ENCODE results near the gene NFASC.

NFASC gene

DNA sequence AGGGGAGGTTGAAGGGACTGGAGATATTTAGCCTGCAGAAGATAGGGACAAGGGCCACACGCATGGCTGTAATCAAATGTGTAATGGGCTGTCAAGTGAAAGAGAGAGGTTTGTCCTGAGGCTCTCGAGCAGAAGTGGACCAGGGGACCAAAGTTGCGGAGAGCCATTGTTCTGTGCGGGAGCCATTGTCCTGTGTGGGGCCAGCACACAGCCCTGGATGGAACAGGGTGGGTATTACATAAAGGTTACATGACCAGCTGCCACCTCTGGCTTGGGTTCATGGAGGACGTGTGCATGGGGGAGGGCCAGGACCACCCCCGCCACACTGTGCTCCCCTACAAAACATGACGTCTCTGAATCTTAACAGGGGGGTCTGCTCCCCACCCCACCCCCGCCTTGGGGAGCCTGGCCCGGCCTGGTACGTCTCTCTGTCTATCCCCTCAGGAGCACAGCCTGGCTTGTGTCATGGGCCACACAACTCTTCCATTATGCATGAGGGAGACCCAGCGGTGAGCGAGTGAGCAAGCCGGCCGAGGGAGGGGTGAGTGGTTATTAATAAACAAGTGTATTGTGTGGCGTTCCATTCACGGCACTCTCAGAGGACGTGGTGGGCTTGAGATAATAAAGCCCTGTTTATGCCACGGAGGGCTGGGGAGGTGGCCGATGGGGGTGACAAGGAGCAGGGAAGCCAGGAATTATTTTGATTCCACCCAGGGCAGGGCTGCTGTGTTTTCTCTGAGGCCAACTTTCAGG is at the start of gene NFASC:
TSS of gene NFASC (plus strand) at position 703 of the 753 bp plus-strand sequence. CDS start 73,454 bp downstream, outside the sequence.
- Histone ChIP-seq H3K36me3 (no peaks in the 10 kb centered on the region), H3K27ac (peak within 1 kb of the TSS; percentile 74), H3K4me2 (peak within 1 kb of the TSS; percentile 83), H3K9ac (no peak within 1 kb of the TSS), H3K27me3 (no peaks in the 10 kb centered on the region), H3K4me1 (peaks cover 52% of the 10 kb centered on the region), H3K9me3 (no peaks in the 10 kb centered on the region), H4K20me1 (no peaks in the 10 kb centered on the region), H3K4me3 (no peak within 1 kb of the TSS)
- TF ChIP-seq Cebpa-rat (IDR thresholded peaks at IDR 0.05): no peak

DNA sequence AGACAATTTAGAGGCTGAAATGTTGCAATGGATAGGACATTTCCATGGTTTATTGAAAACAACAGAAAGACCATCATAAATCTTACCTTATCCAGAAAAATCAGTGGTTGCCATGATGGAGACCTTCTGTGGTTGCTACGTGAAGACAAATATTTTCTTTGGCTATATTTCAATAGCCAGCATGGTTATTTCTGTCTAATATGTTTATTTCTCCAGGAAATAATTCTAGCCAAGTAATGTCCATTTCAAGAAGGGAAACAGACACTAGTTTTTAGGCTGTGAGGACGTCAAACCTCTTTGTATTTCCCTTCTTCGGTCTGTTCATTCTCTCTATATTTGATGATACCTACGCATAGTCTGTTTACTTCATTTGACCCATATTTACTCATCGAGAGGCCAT is 49.2 kb upstream of the NFASC start:
- H3K4me3 ChIP-seq: no peak overlapping the region
- no peaks in the 10 kb centered on the region for H3K36me3 ChIP-seq
- H3K27me3 ChIP-seq: no peaks in the 10 kb centered on the region
- H4K20me1 ChIP-seq: no peaks in the 10 kb centered on the region
- no peak overlapping the region for H3K9ac ChIP-seq
- no peak for TF ChIP-seq Cebpa-rat (IDR thresholded peaks at IDR 0.05)
- H3K4me1 ChIP-seq: no peaks in the 10 kb centered on the region
- no peaks in the 10 kb centered on the region for H3K9me3 ChIP-seq
- no peak overlapping the region for H3K4me2 ChIP-seq
- no peak overlapping the region for H3K27ac ChIP-seq

DNA sequence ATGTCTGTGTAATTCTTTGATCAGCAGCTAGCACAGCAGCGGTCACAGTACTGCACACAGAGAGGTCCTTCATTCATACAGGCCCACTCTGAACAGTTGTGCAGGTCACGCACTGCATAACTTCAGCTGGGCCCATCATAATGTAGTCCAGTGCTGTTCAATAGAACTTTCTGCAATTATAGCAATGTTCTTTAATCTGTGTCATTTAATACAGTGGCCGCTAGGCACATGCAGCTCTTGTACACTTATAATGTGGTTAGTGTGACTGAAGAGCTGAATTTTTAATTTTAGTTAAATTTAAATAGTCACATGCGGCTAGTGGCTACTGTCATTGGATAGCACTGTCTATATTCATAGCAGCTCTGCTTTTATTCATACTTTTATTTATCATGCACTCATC is 48.7 kb upstream of the NFASC start:
- no peaks in the 10 kb centered on the region for H3K27me3 ChIP-seq
- TF ChIP-seq Cebpa-rat (IDR thresholded peaks at IDR 0.05): no peak
- no peak overlapping the region for H3K27ac ChIP-seq

DNA sequence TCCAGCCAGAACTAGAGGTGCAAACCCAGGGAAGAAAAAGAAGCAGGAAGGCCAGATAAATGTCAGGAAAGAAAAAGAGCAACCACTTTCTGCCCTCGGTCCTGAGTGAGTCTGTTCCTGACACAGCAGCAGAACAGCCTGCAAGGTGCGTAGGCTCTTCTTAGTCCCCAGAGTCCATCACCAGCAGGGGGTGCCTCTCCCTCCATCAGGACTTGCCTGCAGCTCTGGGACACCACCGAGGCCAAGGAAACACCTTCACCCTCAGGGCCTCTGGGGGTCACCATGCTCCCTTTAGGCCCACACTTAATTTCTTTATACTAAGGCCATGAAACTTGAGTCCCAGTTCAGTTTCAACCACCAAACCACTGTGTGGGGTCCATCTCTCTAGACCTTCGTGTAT is 43.7 kb upstream of the NFASC start:
- H3K27me3 ChIP-seq: peaks cover 22% of the 10 kb centered on the region
- H3K36me3 ChIP-seq: no peaks in the 10 kb centered on the region
- H4K20me1 ChIP-seq: no peaks in the 10 kb centered on the region
- no peaks in the 10 kb centered on the region; the same call in 1 of the 2 replicates for H3K9me3 ChIP-seq
- H3K9ac ChIP-seq: no peak overlapping the region
- TF ChIP-seq Cebpa-rat (IDR thresholded peaks at IDR 0.05): no peak
- H3K4me1 ChIP-seq: no peaks in the 10 kb centered on the region
- H3K4me3 ChIP-seq: no peak overlapping the region
- no peak overlapping the region for H3K27ac ChIP-seq
- no peak overlapping the region for H3K4me2 ChIP-seq

More for the DNA sequence above, 48.7 kb upstream of the NFASC start:
- Histone ChIP-seq H4K20me1 (no peaks in the 10 kb centered on the region), H3K4me1 (no peaks in the 10 kb centered on the region), H3K9ac (no peak overlapping the region), H3K9me3 (no peaks in the 10 kb centered on the region), H3K36me3 (no peaks in the 10 kb centered on the region), H3K4me2 (no peak overlapping the region), H3K4me3 (no peak overlapping the region)

DNA sequence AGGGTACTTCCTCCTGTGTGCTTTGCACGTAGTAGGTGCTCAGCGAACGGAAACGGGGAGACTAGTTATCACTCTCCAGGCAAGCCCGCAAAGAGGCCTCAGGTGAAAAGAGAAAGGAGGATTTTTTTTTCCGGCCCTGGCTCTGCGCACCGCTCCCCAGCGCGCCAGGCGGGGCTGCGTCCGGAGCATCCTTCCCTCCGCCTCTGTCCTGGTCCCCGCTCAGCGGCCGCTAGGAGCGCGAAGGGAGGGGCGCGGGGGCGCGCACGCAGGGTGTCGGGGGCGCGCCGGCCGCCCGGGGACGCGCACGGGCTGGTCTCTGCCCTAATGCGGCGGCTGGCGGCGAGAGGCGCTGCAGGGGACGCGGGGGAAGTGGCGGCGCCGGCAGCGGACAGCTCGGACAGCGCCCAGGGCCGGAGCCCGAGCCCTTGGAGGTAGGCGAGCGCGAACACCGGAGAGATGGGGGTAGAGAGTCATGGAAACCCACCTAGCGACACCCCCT is 42.3 kb upstream of the NFASC start:
- Histone ChIP-seq H3K9ac (no peak overlapping the region), H3K27ac (no peak overlapping the region), H3K4me1 (no peaks in the 10 kb centered on the region), H3K27me3 (peaks cover 22% of the 10 kb centered on the region), H3K36me3 (no peaks in the 10 kb centered on the region), H3K4me2 (peak overlapping the region; percentile 39), H4K20me1 (no peaks in the 10 kb centered on the region), H3K4me3 (no peak overlapping the region), H3K9me3 (no peaks in the 10 kb centered on the region; the same call in 1 of the 2 replicates)
- no peak for TF ChIP-seq Cebpa-rat (IDR thresholded peaks at IDR 0.05)

DNA sequence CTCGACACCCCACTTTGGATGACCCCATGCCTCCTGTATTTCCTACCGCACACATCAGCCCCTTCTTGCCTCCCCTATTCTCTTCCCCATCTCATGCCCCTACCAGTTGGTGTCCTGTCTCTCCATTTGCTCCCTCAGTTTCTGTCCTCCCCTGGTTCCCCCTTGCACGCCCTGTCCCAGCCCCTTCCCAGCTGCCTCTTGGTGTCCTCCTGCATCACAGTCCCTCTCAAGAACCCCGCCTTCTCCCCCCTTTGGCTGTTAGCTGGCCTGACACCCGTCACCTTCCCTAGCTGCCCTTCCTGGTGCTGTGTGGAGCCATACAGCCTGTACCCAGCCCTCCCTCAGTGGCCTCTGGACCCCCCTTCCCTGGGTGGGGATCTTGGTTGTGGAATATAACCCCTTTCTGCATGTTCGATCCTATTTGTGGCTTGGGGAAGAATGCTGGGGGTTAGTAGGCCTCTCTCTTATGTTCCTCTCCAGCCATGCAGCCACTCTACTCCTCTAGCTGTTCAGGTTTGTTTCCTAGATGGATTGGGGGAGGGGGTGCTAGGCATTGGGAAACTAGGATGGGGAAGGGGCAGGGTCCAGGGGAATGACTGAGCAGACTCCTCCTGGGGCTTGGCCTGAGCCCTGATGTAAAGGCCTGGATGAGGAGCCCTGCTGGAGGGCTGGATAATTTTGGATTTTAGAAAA is 41.4 kb upstream of the NFASC start:
- H3K4me2 ChIP-seq: no peak overlapping the region
- no peak overlapping the region for H3K27ac ChIP-seq
- no peak overlapping the region for H3K9ac ChIP-seq
- H3K9me3 ChIP-seq: no peaks in the 10 kb centered on the region; the same call in 1 of the 2 replicates
- H3K27me3 ChIP-seq: peaks cover 22% of the 10 kb centered on the region
- no peak for TF ChIP-seq Cebpa-rat (IDR thresholded peaks at IDR 0.05)
- H3K4me1 ChIP-seq: no peaks in the 10 kb centered on the region
- H3K4me3 ChIP-seq: no peak overlapping the region
- no peaks in the 10 kb centered on the region for H3K36me3 ChIP-seq
- H4K20me1 ChIP-seq: no peaks in the 10 kb centered on the region

DNA sequence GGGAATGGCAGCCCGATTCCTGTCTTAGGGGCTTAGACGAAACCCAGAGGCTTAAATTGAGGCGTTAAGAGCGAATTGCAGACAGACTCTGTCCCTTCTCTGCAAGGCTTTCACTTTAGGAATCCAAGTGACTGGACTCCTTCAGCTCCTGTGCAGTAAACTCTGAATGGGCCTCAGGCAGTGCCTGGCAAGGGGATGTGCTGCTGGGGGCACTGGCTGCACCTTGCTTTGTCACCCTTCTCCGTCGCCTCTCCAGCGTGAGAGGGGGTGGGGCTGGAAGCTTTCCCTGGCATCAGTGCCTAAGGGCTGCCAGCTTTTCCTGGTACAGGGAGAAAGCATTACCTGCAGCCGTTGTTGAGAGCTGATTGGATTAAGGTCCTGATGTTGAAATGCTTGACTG is 39.9 kb upstream of the NFASC start:
- no peak overlapping the region for H3K4me3 ChIP-seq
- H3K9ac ChIP-seq: no peak overlapping the region
- no peak overlapping the region for H3K27ac ChIP-seq
- no peak for TF ChIP-seq Cebpa-rat (IDR thresholded peaks at IDR 0.05)
- no peaks in the 10 kb centered on the region for H3K4me1 ChIP-seq
- H4K20me1 ChIP-seq: no peaks in the 10 kb centered on the region
- peaks cover 22% of the 10 kb centered on the region for H3K27me3 ChIP-seq
- no peaks in the 10 kb centered on the region for H3K36me3 ChIP-seq
- no peaks in the 10 kb centered on the region; the same call in 1 of the 2 replicates for H3K9me3 ChIP-seq
- no peak overlapping the region for H3K4me2 ChIP-seq

DNA sequence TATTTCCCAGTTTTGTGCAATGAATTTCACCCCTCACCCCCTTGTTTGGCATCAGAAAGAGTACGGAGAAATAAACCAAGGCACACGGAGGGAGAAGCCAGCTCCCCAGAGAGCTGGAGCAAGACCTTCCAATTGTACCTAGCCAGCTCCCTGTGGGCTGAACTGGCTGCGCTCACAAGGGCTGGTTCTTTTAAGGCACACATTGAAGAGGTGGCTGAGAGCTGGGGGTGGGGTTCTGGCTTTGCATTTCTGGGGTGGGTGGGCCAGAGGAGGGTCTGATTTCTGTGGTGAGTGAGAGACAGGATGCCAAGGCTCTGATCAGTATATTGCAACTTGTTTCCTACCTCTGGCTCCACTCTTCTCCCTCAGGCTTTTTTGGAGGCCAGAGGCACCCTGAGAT is 39.5 kb upstream of the NFASC start:
- no peak overlapping the region for H3K4me3 ChIP-seq
- H4K20me1 ChIP-seq: no peaks in the 10 kb centered on the region
- H3K36me3 ChIP-seq: no peaks in the 10 kb centered on the region
- H3K27me3 ChIP-seq: peaks cover 22% of the 10 kb centered on the region
- H3K4me2 ChIP-seq: no peak overlapping the region
- no peak for TF ChIP-seq Cebpa-rat (IDR thresholded peaks at IDR 0.05)
- H3K9ac ChIP-seq: no peak overlapping the region
- H3K4me1 ChIP-seq: no peaks in the 10 kb centered on the region
- H3K9me3 ChIP-seq: no peaks in the 10 kb centered on the region; the same call in 1 of the 2 replicates
- no peak overlapping the region for H3K27ac ChIP-seq

DNA sequence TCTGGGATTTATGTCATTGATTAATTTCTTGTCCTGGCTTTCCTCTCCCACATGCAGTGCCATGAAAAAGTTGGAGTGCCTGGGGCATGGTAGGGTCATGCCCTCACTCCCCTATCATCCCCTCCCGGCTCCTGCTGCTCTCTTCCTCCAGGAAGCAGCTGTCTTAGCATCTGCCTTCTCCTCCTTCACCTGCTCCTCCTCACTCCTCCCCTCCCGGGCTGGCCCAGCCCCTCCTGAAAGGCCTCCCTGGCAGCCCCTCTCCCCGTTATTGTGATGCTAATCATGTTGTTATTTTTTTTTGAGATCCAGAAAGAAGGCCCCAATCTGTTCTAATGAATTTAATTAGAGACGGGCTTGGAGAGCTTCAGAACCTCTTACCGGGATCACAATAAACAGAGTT is 36.3 kb upstream of the NFASC start:
- no peak for TF ChIP-seq Cebpa-rat (IDR thresholded peaks at IDR 0.05)
- Histone ChIP-seq H4K20me1 (no peaks in the 10 kb centered on the region; the same call in 1 of the 2 replicates), H3K4me2 (no peak overlapping the region), H3K9me3 (no peaks in the 10 kb centered on the region), H3K27ac (no peak overlapping the region), H3K4me1 (no peaks in the 10 kb centered on the region), H3K27me3 (peaks cover 3% of the 10 kb centered on the region), H3K9ac (no peak overlapping the region), H3K4me3 (no peak overlapping the region), H3K36me3 (no peaks in the 10 kb centered on the region)

DNA sequence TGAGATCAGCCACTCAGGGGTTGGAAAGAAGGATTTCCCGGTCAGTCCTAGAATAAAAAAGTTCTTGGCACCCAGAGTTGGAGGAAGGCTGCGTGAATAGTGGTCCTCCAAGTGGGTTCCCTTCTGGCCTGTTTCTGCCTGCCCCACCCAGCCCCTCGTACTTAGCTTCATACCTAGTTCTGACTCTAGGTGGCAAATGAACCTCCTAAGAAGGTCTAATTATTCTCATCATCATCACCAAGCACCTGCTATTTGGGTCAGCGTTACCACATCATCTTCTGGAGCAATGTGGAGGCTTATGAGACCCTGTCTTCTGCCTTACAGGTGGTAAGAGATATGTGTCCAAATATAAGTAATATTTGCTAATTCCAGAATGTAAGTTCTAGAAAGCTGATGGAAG is 35.9 kb upstream of the NFASC start:
- H3K9me3 ChIP-seq: no peaks in the 10 kb centered on the region
- no peak overlapping the region for H3K9ac ChIP-seq
- no peaks in the 10 kb centered on the region for H3K4me1 ChIP-seq
- H4K20me1 ChIP-seq: no peaks in the 10 kb centered on the region; the same call in 1 of the 2 replicates
- no peak overlapping the region for H3K27ac ChIP-seq
- no peak overlapping the region for H3K4me3 ChIP-seq
- no peak overlapping the region for H3K4me2 ChIP-seq
- no peaks in the 10 kb centered on the region for H3K27me3 ChIP-seq
- no peak for TF ChIP-seq Cebpa-rat (IDR thresholded peaks at IDR 0.05)
- no peaks in the 10 kb centered on the region for H3K36me3 ChIP-seq

All from BLaER1 (cell line).